SK-N-SH (cell line): ENCODE results near the gene OCA2.
"Not testable (repeated sequence)": the region's sequence is repeated elsewhere in the genome, so short reads cannot be mapped to it uniquely, and the experiment has no call there.

Source experiments
- CTCF ChIP-seq: fragments of 200-600 bp; sonication (generic); IDR thresholded peaks from 2 replicates; pipeline ENCODE4 v1.6.1; 2017; ENCODE audit warnings: antibody characterized with exemption, mild to moderate bottlenecking, moderate library complexity
- FOSL2 ChIP-seq: IDR thresholded peaks from 2 replicates; pipeline ENCODE4 v1.4.0; 2012; ENCODE audit warnings: low read depth, mild to moderate bottlenecking, moderate library complexity, borderline replicate concordance
- FOXM1 ChIP-seq: IDR thresholded peaks from 2 replicates; pipeline ENCODE4 v1.4.0; 2012; ENCODE audit warnings: low read depth, mild to moderate bottlenecking
- GABPA ChIP-seq: IDR thresholded peaks from 2 replicates; pipeline ENCODE4 v1.4.0; 2012; ENCODE audit warnings: low read depth, mild to moderate bottlenecking
- REST ChIP-seq: IDR thresholded peaks from 2 replicates; pipeline ENCODE4 v1.6.1; 2012; ENCODE audit warnings: mild to moderate bottlenecking, low read depth, low read length, moderate library complexity
- RFX5 ChIP-seq: IDR thresholded peaks from 2 replicates; pipeline ENCODE4 v1.6.1; 2012; ENCODE audit warnings: mild to moderate bottlenecking, improper control_type of control experiment, low read length
- RXRA ChIP-seq: IDR thresholded peaks from 2 replicates; pipeline ENCODE4 v1.4.0; 2012; ENCODE audit warnings: low read depth, mild to moderate bottlenecking, borderline replicate concordance
- TAF1 ChIP-seq: IDR thresholded peaks from 2 replicates; pipeline ENCODE4 v1.6.1; 2012; ENCODE audit warnings: low read depth, mild to moderate bottlenecking, low read length, moderate library complexity, borderline replicate concordance
- USF1 ChIP-seq: IDR thresholded peaks from 2 replicates; pipeline ENCODE4 v1.4.0; 2012; ENCODE audit warnings: low read depth, borderline replicate concordance
- YY1 ChIP-seq: IDR thresholded peaks from 2 replicates; pipeline ENCODE4 v1.4.0; 2012; ENCODE audit warnings: low read depth, mild to moderate bottlenecking
- ZBTB33 ChIP-seq: IDR thresholded peaks from 2 replicates; pipeline ENCODE4 v1.4.0; 2012; ENCODE audit warnings: low read depth, borderline replicate concordance

GRCh38 chr15:28008175-28008574 is 90.9 kb downstream of the OCA2 start:
- not testable (repeated sequence) for TF ChIP-seq GABPA, RXRA, CTCF, USF1, FOSL2, FOXM1, REST, TAF1, ZBTB33, RFX5, YY1
